HG03469 (cell line): Measurements from ENCODE around the gene KLHL26.

ENCODE experiments used
- ATAC-seq: cut with Tn5 transposase; IDR thresholded peaks from one replicate; pipeline ENCODE4 v1.9.1; 2021; ENCODE audit warnings: mild to moderate bottlenecking, moderate library complexity, moderate number of reproducible peaks; ENCODE audit not compliant: unreplicated experiment

The KLHL26 gene

DNA sequence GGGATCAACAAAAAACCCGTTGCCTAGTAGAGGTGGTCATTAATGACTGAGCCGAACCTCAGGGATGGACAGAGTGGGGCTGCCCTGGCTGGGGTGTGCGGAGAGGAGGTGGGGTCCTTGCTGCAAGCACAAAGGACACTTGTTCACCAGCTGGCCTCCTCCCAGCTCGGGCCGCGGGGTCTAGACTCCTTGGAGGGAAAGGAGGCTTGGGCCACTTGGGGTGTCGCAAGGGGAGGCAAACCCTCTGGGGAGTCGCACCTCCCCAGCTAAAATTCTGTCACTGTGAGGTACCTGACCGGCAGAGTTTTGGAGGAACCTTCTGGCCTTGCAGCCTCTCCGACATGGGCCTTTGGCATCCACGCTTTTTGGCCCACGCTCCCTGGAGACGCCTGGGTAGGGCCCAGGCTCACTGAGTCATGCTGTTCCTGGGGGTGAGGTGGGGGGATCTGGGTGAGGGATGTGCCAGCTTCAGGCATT is 8.2 kb downstream of the KLHL26 start:
- no peak for ATAC-seq

DNA sequence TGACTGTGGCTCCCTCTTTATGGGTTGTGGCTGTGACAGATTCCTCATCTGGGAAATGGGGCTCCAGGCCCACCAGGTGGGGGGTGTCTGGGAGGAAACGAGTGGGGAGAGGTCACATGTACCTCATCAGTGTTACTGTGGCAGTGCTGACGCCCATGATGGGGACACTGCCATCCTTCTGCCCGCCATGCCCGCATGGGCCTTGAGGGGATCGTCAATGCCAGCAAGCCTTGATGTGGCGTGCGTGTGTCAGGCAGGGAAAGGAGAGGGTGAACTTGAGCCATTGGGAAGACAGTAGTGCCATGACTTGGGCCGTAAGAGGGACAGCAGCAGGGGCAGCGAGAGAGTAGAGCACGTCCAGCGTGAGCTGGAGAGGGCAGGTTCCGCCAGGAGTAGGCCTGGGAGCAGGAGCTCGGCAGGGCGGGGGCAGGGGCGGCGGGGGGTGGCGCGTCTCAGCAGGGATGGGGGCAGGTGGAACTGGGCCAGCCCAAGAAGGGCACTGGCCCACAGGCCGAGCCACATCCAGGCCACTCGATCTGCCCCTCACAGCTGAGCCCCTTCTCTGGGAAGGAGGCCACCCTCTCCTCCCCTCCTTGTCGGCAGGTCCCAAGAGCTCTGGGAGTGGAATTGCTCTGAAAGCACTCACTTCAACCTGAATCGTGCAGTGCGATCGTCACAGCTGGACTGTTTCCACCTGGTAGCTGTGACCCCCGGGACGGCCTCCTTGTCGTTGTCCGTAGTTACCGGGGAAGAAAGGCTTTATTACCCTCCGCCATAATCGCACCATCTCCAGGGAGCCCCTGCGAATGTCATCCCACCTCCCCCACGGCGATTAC is 9.9 kb downstream of the KLHL26 start:
- ATAC-seq, result no peak

DNA sequence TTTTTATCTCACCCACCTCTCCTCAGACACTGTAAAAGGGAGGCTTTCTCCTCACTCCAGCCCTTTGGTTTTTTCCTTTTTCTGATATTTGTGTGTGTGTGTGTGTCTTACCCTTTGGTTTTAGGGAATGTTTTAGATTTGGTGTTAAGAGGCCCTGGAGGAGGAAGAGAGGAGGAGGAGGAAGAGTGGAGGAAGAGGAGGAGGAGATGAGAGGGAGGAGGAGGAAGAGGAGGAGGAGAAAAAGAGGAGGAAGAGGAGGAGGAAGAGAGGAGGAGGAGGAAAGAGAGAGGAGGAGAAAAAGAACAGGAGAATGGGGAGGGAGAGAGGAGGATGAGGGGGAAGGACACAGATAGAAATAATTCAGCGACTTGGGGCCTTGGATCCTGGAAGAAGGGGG is 10.5 kb downstream of the KLHL26 start:
- ATAC-seq, result no peak

DNA sequence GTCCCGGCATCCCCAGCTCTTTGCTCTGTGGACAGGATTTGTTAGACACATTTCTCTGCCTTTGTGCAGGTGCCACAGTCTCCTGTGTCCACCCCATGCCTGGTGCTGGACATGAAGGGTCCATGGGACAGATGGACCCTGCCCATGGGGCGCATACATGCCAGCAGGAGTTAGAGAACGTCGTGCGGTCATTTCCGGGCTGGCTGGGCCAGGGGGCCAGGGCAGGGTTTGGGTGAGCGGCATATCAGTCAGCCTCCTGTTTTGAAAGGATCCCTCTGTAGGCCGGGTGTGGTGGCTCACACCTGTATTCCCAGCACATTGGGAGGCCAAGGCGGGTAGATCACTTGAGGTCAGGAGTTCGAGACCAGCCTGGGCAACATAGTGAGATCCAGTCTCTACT is 11.0 kb downstream of the KLHL26 start:
- ATAC-seq, result no peak

GRCh38 chr19:18648973-18649315 is 12.1 kb downstream of the KLHL26 start:
- no peak for ATAC-seq

GRCh38 chr19:18649371-18650020 is 12.7 kb downstream of the KLHL26 start:
- ATAC-seq, result no peak

- no peak for ATAC-seq
These were observed 13.2 kb downstream of the KLHL26 start for GRCh38 chr19:18650021-18650390.

DNA sequence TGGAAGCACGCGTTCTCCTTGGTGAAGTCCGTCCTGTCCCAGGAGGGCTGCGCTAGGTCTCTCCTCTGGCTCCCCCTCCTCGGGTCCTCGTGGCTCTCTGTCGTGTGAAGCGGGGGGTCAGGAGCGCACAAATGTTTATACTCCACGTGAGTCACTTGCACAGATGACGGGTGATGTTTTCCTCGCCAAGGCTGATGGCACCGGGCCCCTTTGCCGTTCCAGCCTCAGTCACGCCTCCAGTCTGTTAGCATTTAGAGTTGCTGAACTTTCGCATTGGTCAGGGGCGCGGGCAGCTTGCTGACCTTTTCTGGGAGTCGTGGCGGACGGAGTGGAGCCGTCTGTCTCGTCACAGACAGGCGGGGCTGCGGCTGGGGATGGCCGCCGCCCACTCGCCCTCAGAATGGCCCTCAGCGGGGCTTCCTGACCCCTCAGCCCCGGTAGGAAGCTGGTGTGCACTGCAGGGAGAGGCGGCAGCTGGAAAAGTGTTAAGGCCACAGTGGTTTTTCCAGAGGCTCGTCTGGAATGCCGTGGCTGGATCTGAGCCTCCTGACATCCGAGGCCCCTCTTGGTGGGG is 13.7 kb downstream of the KLHL26 start:
- ATAC-seq, result no peak

- ATAC-seq, result no peak
These were observed 14.5 kb downstream of the KLHL26 start for GRCh38 chr19:18651300-18651699.

GRCh38 chr19:18651733-18652132 is 14.9 kb downstream of the KLHL26 start:
- ATAC-seq, result no peak

GRCh38 chr19:18653853-18654252 is 17.0 kb downstream of the KLHL26 start:
- no peak for ATAC-seq

DNA sequence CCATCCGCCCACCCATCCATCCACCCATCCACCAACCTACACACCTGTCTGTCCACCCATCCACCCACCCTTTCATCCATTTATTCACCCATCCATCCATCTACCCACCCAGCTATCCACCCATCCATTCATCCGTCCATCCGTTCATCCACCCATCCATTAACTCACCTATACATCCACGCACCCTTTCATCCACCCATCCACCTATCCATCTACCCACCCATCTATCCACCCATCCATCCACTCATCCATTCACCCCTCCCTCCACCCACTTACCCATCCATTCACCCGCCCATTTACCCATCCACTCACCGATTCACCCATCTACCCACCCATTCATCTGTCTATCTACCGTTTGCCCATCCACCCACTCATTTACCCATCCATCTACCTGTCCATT is 17.6 kb downstream of the KLHL26 start:
- no peak for ATAC-seq

GRCh38 chr19:18655173-18655844 is 18.5 kb downstream of the KLHL26 start:
- no peak for ATAC-seq

GRCh38 chr19:18656337-18657086 is 19.7 kb downstream of the KLHL26 start:
- no peak for ATAC-seq

- ATAC-seq, result no peak
These were observed 20.9 kb downstream of the KLHL26 start for GRCh38 chr19:18657590-18658365.

GRCh38 chr19:18658366-18658855 is 21.6 kb downstream of the KLHL26 start:
- no peak for ATAC-seq

DNA sequence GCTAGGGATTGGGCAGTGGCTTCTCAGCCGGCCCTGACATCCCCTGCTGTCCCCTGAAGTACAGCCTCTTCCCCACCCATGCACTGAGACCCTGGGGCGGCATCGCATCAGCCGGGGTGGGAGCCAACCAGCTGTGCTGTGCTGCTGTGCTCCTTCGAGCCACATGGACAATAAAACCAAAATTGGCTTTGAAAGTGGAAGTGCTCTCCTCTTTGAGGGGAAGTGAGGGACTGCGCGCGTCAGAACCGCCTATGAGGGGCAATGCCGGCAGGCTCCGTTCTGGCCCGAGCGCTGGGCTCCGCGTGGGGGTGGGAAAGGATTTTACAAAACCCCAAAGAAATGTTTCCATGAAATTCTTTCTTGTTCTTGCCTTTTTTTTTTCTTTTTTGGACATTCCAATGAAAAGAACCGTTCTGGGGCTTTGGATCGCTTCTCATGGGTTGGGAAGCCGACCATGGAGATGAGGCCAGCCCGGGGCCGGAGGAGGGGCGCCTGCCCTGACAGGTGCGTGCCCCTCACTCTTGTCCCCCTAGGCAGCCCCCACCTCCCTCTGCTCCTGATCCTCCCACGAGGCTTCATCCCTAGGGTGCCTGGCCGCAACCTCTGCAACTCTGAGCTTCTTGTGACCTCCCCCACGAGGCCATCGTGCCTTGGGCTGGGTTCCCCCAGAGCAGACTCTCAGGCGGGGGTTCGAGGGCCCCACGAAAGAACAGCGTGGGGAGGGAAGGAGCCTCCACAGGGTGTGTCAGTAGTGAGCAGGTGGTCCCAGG is 22.6 kb downstream of the KLHL26 start:
- ATAC-seq, result no peak

GRCh38 chr19:18660051-18660910 is 23.5 kb downstream of the KLHL26 start:
- ATAC-seq, result no peak
